Measurements from ENCODE around the gene RBM5.

The RBM5 gene

GRCh38 chr3:50138266-50139200, 49.8 kb downstream of the RBM5 start:
- no peak for DNase-seq (ENCODE audit: low spot score)

DNA sequence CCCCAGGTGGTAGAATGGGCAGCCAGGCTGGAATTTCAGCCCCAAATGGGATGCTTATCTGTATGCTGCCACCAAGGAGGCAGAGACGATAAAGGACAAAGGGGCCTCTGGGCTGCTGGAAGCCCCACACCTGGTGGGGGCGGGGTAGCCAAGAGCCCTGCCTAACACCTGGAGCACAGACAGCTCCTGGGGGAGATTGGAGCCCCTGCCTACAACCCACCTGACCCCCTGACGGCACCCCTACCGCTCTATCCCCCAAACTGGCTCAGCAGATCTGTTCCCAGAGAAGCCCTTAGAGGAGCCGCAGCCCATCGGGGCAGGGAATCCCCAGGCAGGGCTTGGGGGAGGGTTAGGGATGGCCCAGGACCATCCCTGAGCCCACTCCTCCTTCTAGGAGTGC, 50.6 kb downstream of the RBM5 start:
- no peak for DNase-seq (ENCODE audit: low spot score)

DNA sequence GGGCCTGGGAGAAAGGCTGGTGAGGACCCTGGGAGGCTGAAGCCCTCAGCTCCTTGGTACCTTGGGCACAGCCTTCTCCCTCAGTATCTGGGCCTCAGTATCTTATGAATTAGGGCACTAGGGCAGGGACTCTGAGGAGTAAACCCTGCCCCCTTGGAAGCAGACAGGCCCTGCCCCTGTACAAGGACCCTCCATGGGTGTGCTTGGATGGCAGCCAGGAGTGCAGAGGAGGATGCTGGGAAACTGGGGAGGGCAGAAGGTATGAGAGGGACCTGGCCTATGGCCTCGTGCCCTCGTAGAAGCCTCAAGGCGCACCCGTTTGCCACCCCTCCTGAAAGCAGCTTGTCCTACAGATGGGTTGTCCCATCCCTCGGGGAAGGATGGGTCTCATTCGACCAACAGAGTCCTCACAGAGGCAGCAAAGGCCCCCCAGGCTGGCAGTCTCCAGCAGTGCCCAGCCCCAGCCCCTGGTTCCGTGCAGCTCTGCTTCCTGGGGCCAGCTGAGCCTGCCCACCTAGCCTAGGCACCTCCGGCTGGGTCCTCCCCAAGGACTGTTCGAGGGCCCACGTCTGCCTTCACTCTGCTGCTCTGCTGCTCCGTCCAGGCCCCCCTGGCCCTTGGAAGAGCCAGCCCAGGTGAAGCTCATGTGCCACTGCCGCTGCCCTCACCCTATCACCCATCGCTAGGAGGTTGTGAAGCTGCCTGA, 51.2 kb downstream of the RBM5 start:
- DNase-seq (ENCODE audit: low spot score) = no peak

GRCh38 chr3:50140990-50141389, 52.3 kb downstream of the RBM5 start:
- DNase-seq (ENCODE audit: low spot score) = no peak

DNA sequence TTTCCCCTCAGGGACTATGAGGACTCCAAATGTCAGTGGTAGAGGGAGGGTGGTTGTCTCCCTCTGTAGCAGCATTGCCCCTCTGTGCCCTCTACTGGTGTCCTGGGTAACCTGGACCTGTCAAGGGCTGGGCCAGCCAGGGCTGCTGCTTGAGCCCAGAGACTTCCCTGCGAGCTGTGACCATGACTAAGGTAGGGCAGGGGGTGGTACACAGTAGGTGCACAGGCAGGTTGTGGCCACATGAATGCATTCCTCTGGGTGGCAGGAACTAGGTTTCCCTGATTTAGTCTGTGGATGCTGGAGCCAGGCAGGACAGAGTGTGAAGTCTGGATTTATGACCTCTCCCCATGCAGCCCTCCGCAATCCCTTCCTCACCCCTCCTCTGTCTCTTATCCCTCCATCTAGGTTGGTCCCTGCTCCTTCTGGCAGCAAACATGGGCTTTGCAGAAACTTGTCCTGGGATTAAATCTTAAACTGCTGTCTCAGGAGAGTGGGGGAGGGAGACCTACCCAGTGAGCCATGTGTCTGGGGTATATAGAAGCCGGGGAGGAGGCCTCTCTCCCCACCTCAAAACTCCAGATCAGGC, 57.7 kb downstream of the RBM5 start:
- DNase-seq (ENCODE audit: low spot score) = no peak

DNA sequence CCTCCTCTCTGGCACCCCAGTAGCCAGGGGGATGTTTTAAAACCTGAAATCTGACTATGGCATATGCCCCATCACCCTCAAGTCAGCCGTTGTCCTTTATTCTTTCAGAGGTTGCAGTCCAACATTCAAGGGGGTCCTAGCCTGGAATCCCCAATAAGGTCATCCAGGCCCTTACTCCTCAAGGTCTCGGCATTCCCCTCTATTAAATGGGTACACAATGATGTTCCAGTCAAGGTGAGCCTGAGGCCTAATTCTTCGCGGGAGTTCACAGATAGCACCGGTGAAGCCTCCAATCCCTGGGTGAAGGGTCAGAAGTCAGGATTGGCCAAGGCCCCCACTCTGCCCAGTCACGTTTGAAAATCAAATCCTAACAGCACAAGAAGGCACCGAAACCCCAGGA, 58.3 kb downstream of the RBM5 start:
- no peak for DNase-seq (ENCODE audit: low spot score)

DNA sequence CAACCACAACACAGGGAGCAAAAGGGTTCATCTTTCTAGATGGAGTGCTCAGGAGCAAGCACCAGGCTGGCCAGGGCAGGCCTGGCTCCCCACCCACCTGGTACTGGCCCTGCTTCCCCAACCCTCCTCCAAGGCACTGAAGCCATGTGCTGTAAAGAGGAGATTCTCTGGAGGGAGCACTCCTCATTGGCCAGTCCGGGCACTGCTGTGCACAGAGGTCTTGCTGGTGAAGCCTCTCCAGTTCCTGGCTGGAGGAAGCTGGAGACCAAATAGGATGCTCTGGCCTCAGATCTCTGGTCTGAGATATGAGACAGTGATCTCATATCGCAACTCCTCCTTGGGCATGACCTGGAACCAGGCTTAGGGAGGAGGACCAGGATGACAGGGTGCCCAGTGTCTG, 58.7 kb downstream of the RBM5 start:
- no peak for DNase-seq (ENCODE audit: low spot score)

DNA sequence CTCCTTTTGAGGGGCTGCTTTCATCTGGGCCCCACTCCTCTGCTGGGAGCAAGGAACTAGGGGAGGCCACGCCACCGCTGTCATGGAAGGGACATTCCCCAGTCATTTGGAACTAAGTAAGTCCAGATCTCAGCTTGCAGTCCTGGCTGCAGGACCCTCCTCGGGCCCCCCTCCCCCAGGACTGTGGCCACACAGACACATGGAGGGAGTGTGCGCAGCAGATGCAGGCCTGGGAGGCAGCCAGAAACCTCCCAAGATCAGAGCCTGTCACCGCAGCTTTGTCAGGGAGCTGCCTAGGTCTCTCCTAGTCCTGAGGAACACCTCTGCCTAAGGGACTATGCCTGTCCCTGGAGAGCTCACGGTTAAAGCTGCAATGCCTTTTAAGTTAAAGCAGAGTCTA, 59.1 kb downstream of the RBM5 start:
- DNase-seq (ENCODE audit: low spot score) = no peak

GRCh38 chr3:50150404-50150750, 61.7 kb downstream of the RBM5 start:
- DNase-seq (ENCODE audit: low spot score) = no peak

DNA sequence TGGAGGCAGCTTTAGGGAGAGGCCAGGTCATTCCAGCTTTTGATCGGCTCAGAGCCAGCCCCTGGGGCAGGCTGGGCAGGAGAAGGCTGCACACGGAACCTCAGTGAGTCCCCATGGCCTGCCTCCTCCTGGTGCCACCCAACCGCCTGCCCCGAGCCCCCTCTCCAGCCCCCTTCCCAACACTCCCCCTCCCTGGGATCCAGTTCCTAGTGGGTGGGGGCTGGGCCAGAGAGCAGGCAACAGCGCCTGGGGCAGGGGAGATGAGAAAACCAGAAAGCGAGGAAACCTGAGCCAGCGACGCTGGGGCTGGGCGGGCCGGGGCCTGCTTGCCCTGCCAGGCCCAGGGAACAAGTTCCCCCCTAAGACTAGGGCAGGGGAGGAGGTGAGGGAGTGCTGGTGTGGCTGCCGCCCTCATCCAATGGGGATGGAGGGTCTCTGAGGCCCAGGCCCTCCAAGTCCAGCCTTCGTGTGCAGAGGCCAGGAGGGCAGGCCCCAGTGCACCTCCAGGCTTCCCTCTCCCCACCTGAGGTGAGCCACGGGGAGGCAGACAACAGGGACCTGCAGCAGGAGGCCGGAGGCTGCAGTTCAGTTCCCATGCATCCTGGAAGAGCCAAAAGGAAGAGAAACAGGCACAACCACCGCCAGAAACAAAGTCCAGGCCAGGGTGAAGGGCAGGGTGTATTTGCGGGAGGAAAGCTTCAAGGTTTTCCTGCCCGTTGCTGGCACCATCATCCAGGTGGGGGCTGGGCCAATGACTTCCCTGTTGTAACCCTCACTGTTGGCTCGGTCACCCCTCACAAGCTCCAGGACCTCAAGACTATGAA, 62.4 kb downstream of the RBM5 start:
- no peak for DNase-seq (ENCODE audit: low spot score)

DNA sequence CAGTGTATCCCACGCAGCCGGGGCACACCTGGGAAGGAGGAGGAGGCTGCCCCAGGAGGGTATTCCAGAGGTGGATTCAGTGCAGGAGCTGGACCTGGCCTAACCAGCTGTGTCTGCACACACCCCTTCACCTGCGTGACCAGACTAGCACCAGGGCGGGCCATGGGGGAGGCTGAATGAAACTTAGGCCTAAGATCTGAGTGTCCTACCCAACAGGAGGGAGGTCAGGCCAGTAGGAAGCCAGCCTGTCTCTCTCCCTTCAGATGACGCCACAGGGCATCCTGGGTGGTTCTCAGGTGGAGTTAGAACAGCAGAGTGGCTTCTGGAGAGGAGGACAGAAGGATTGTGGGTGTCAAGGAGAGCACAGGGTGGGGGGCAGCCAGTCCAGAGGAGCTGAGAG, 63.0 kb downstream of the RBM5 start:
- DNase-seq (ENCODE audit: low spot score) = no peak

DNA sequence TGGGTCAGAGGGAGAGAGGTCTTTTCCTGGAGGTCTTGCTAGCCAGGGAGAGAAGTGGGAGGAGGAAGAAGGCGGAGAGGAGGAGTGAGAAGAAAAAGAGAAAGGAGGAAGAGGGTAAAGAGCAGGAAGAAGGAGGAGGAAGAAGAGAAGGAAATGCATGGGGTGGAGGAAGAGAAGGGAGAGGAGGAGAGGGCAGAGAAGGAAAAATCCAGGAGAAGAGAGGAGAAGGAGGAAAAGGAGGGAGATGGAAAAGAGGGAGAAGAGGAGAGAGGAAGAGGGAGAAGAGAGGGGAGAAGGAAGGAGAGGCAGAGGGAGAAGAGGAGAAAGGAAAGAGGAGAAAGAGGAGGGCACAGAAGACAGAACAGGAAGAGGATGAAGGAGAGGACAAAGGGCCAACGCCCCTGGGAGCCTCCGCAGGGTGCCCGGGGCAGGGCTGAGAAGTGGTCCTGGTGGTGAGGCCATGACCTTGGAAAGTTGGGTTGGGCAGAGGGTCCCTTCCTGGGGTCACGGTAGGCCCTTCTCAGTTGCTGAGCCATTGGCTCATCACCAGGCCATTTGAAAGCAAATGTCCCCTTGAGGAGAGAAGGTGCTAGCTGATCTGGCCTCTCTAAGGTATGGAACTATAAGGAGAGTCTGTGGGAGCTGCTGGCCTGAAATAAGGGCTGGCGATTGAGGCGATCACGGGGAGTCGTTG, 65.2 kb downstream of the RBM5 start:
- DNase-seq (ENCODE audit: low spot score) = no peak

- DNase-seq (ENCODE audit: low spot score) = no peak
Measured at GRCh38 chr3:50154476-50154839, 65.7 kb downstream of the RBM5 start.

DNA sequence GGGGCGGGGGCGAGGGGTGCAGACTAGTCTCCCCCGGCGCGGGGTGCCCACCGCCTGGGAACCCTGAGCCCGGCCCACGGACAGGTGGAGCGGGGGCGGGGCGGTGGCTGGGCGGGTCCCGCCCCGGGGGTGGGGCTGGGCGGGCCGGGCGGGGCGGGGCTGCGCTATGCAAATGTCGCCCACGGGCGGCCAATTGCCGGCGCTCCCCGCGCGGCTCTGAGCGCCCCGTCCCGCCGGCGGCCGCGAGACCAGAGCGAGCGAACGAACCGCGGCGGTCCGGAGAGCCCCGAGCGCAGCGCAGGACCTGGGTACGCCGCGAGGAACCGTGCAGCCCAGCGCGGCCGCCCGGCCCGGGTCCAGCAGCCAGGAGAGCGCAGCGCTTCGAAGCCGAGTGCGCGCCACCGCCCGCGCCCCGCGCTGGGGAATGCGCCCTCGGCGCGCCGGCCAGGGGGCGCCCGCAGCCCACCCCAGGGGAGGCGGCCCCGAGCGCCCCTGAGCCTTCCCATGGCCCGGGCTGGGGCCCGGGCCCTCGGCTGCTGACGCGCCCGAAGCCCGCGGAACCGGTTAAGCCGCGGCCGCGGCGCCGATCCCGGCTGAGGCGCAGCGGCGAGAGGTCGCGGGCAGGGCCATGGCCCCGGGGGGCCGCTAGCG, 66.2 kb downstream of the RBM5 start, which contains the start of gene SEMA3F:
TSS of gene SEMA3F (plus strand) at position 485 of the 651 bp plus-strand sequence. CDS start 4,299 bp downstream, outside the sequence.
- DNase-seq (ENCODE audit: low spot score) = peak; percentile 56

- no peak for DNase-seq (ENCODE audit: low spot score)
Measured at GRCh38 chr3:50155491-50155878, 66.8 kb downstream of the RBM5 start.

DNA sequence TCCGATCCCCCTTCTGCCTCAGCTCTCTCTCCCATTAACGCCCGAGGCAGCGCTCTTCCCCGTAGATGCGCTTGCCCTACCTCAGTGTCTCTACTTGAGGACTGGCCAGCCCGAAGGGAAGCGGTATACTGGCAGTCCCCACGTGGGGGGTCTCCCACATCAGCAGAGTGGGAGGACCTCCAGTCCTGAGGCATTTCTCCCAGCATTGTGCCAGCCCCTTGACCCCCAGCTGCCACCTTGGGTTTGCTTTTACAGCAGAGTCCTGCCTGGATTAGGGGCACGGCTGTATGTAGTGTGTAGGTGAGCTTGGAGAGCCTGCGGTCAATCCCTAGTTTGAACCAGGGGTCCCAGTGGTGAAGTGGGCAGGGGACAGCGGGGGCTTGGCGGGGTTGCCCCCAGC, 67.2 kb downstream of the RBM5 start:
- no peak for DNase-seq (ENCODE audit: low spot score)

DNA sequence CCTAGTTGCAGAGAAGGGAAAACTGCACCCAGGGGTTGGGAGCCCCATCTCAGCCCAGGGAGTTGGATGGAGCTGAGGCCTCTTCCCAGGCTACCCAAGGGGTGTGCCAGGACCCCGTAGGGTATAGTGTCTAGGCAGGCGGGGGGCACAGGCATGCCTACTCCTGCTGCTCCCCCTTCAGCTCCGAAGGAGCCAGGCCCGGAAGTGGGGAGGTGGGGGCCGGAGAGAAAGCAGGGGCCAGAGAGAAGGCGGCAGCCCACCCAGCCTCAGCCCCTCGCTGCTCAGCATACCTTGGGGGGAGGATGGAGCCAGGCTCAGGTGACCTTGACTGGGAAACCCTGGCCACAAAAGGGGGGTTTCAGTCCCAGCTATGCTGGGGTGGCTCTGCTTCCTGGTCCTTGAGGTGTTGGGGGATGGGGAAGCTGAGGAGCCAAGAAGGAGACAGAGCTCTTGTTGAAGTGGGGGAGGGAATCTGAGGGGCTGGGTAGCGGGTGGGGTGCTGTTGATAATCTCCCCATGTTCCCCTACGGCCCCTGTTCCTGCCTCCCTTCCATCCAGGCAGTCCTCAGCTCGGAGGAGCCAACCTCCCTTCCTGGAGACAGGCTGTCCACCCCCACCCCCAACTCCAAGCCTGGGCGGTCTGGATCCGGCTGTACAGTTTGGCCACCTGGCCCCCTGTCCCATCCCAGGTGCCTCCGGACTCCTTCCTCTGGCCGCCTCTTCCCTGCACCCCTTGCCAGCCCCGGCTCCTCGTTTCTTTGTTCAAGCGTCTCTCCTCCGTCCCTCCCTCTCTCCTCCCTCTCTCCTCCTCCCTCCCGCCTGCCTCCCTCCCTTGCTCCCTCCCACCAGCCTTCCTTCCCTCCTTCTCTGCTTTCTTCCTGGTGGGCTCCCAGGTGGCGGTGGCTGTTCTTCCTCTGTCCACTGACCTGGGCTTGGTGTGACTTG, 68.1 kb downstream of the RBM5 start:
- DNase-seq (ENCODE audit: low spot score) = no peak

- no peak for DNase-seq (ENCODE audit: low spot score)
Measured at GRCh38 chr3:50157827-50158529, 69.3 kb downstream of the RBM5 start.

GRCh38 chr3:50158530-50159146, 69.9 kb downstream of the RBM5 start:
- DNase-seq (ENCODE audit: low spot score) = no peak
